ENCODE data around the gene RFX4.

- TF ChIP-seq POLR2A (IDR thresholded peaks at IDR 0.05; ENCODE audit: low read length) (no peak), GATA1 (IDR thresholded peaks at IDR 0.05; ENCODE audit: low read depth, low read length) (no peak)
These were observed 181.4 kb downstream of the RFX4 start for GRCh38 chr12:106764220-106764619.

Data from erythroblast (primary cell).